OCI-LY3 (cell line): Measurements from ENCODE around the gene PLCB1.

Experiments used
- H2AFZ ChIP-seq: fragments of 200-600, 300-600 bp; shearing (Covaris generic); 2 replicates; pipeline ENCODE4 v1.6.0; 2014; ENCODE audit warnings: antibody characterized with exemption, low read depth, low read length
- H3K27ac ChIP-seq: fragments of 200-600, 300-600 bp; sonication (generic); 2 replicates; pipeline ENCODE4 v1.5.1; 2014; ENCODE audit warnings: mild to moderate bottlenecking, low read length, moderate library complexity, mixed read lengths
- H3K27me3 ChIP-seq: fragments of 200-600, 300-600 bp; sonication (generic); 2 replicates; pipeline ENCODE4 v1.6.1; 2014; ENCODE audit warnings: low read depth, low read length, mixed read lengths
- H3K36me3 ChIP-seq: fragments of 200-600, 300-600 bp; sonication (generic); replicated peaks from 2 replicates; pipeline ENCODE3; 2014; ENCODE audit warnings: low read depth, low read length, mixed read lengths
- H3K4me1 ChIP-seq: fragments of 300-600, 200-600 bp; sonication (generic); 2 replicates; pipeline ENCODE4 v1.6.1; 2014; ENCODE audit warnings: low read length, mixed read lengths
- H3K4me2 ChIP-seq: fragments of 200-600, 300-600 bp; sonication (generic); 2 replicates; pipeline ENCODE4 v1.6.1; 2014; ENCODE audit warnings: low read length, mixed read lengths
- H3K4me3 ChIP-seq: fragments of 300-600, 200-600 bp; sonication (generic); 2 replicates; pipeline ENCODE4 v1.5.1; 2014; ENCODE audit warnings: antibody characterized with exemption, mild to moderate bottlenecking, low read length, moderate library complexity
- H3K79me2 ChIP-seq: fragments of 300-600, 200-600 bp; shearing (Covaris generic); 2 replicates; pipeline ENCODE4 v1.6.1; 2014; ENCODE audit warnings: mild to moderate bottlenecking, low read length, mixed read lengths
- H3K9ac ChIP-seq: fragments of 300-600, 200-600 bp; shearing (Covaris generic); 2 replicates; pipeline ENCODE4 v1.6.0; 2014; ENCODE audit warnings: mild to moderate bottlenecking, low read length, moderate library complexity
- H3K9me3 ChIP-seq: fragments of 200-600, 300-600 bp; shearing (Covaris generic); 2 replicates; pipeline ENCODE4 v1.6.1; 2014; ENCODE audit warnings: low read length, mixed read lengths; ENCODE audit not compliant: insufficient read depth
- H4K20me1 ChIP-seq: fragments of 200-600, 300-600 bp; sonication (generic); 2 replicates; pipeline ENCODE4 v1.6.1; 2016; ENCODE audit warnings: low read length, mixed read lengths; ENCODE audit not compliant: insufficient read depth
- EZH2phosphoT487 ChIP-seq: fragments of 200-600 bp; shearing (Covaris generic); IDR thresholded peaks from 2 replicates; pipeline ENCODE4 v1.6.1; 2018; ENCODE audit warnings: antibody characterized with exemption, mixed run types, low read depth
- TF ChIP-seq, protein P1 (sequence below): fragments of 200-600, 300-600 bp; sonication (generic); IDR thresholded peaks from 2 replicates; pipeline ENCODE4 v1.5.1; 2014; ENCODE audit warnings: antibody characterized with exemption, low read length, low read depth

PLCB1 gene

DNA sequence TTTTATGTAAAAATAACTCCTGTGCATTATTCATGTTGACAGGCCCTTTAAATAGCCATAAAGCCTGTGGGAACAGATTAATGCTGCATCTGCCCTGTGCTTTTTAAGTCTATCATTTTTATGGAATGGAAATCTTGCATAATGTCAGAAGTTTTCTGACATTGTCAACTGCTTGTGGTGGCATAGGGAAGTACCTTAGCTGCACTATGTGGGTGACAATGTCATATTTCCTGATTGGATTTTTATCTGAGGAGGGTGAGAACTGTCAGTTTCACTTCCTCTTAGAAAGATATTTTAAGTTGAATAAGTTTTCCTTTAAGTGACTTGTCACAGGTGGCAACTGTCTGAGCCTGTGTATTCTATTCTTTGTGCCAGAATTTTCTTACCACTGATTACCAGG lies 267.9 kb downstream of the PLCB1 start:
- Histone ChIP-seq H3K9ac (no peak overlapping the region), H3K27me3 (no peaks in the 10 kb centered on the region), H3K27ac (no peak overlapping the region), H4K20me1 (no peaks in the 10 kb centered on the region), H3K4me2 (peak overlapping the region; percentile 19), H3K79me2 (no peaks in the 10 kb centered on the region), H3K9me3 (no peaks in the 10 kb centered on the region), H3K4me1 (peaks cover 23% of the 10 kb centered on the region), H3K36me3 (no peaks in the 10 kb centered on the region), H2AFZ (no peak overlapping the region), H3K4me3 (no peak overlapping the region)
- TF ChIP-seq EZH2phosphoT487, result no peak
- TF ChIP-seq, protein P1, sequence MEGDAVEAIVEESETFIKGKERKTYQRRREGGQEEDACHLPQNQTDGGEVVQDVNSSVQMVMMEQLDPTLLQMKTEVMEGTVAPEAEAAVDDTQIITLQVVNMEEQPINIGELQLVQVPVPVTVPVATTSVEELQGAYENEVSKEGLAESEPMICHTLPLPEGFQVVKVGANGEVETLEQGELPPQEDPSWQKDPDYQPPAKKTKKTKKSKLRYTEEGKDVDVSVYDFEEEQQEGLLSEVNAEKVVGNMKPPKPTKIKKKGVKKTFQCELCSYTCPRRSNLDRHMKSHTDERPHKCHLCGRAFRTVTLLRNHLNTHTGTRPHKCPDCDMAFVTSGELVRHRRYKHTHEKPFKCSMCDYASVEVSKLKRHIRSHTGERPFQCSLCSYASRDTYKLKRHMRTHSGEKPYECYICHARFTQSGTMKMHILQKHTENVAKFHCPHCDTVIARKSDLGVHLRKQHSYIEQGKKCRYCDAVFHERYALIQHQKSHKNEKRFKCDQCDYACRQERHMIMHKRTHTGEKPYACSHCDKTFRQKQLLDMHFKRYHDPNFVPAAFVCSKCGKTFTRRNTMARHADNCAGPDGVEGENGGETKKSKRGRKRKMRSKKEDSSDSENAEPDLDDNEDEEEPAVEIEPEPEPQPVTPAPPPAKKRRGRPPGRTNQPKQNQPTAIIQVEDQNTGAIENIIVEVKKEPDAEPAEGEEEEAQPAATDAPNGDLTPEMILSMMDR, result no peak

DNA sequence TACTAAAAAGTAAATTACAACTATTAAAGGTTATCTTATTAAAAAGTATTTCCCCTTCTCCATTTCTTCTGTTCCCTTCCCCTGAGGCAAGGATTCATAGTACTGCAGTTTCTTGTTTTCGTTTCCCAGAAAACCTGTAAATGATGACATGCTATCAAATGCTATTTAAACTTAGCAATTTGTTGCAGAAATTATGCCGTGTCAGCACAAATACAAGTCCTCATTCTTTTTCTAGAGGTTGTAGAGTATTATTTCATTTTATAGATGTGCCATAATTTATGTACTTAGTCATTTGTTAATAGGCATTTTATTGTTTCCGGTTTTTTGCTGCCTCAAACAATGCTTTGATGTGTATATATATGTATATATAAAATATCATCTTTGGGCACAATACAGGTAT lies 268.4 kb downstream of the PLCB1 start:
- no peaks in the 10 kb centered on the region for H3K9me3 ChIP-seq
- peak overlapping the region; percentile 19; the same call in 1 of the 2 replicates for H3K4me2 ChIP-seq
- H3K36me3 ChIP-seq, result no peaks in the 10 kb centered on the region
- H2AFZ ChIP-seq, result no peak overlapping the region
- H3K4me3 ChIP-seq, result no peak overlapping the region
- H3K27ac ChIP-seq, result no peak overlapping the region
- no peaks in the 10 kb centered on the region for H3K27me3 ChIP-seq
- no peaks in the 10 kb centered on the region for H3K79me2 ChIP-seq
- H3K4me1 ChIP-seq, result peaks cover 28% of the 10 kb centered on the region
- no peaks in the 10 kb centered on the region for H4K20me1 ChIP-seq
- no peak for TF ChIP-seq EZH2phosphoT487
- TF ChIP-seq, protein P1, result no peak
- no peak overlapping the region for H3K9ac ChIP-seq

DNA sequence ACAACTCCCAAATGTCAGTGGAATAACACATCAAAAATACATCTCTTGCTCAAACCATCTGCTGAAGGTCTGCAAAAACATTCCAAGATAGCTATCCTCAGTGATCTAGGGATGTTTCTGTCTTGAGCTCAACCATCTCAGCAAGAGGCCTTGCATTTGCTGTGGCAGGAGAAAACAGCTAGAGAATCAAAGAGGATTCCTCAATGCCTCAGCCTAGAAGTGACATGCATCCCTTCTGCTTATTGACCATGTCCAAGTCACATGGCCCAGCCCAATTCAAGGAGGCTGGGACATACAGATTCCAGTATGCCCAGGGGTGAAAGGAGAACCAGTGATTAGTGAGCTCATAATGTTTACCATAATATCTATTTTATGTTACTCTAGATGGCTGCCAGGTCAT lies 269.5 kb downstream of the PLCB1 start:
- Histone ChIP-seq H3K4me3 (no peak overlapping the region), H3K79me2 (no peaks in the 10 kb centered on the region), H3K4me1 (peaks cover 28% of the 10 kb centered on the region), H3K4me2 (no peak overlapping the region), H2AFZ (no peak overlapping the region), H3K36me3 (no peaks in the 10 kb centered on the region), H3K9me3 (no peaks in the 10 kb centered on the region), H3K27me3 (no peaks in the 10 kb centered on the region), H4K20me1 (no peaks in the 10 kb centered on the region), H3K9ac (no peak overlapping the region), H3K27ac (no peak overlapping the region)
- TF ChIP-seq, protein P1, result no peak
- no peak for TF ChIP-seq EZH2phosphoT487

DNA sequence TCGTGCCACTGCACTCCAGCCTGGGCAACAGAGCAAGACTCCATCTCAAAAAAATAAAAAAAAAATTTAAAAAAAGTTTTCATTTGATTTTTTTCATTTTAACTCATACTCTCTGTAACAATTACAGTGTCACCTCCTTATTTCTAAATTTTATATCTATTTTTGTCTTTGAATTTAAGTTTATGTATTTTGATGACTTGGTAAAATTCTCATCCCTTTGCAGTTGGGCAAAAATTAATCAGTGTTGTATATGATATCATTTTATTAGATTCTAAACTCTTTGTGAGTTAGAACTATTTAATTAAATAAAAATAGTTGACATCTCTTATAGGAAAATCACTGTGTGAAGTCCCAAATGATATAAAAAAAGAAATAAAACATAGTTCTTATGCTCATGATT lies 270.7 kb downstream of the PLCB1 start:
- H3K79me2 ChIP-seq, result no peaks in the 10 kb centered on the region
- no peak overlapping the region for H3K27ac ChIP-seq
- H3K4me3 ChIP-seq, result no peak overlapping the region
- no peaks in the 10 kb centered on the region for H4K20me1 ChIP-seq
- TF ChIP-seq, protein P1, result no peak
- TF ChIP-seq EZH2phosphoT487, result no peak
- H2AFZ ChIP-seq, result no peak overlapping the region
- H3K4me2 ChIP-seq, result no peak overlapping the region
- H3K27me3 ChIP-seq, result no peaks in the 10 kb centered on the region
- peaks cover 28% of the 10 kb centered on the region for H3K4me1 ChIP-seq
- H3K9ac ChIP-seq, result no peak overlapping the region
- no peaks in the 10 kb centered on the region for H3K36me3 ChIP-seq
- no peaks in the 10 kb centered on the region for H3K9me3 ChIP-seq
